ENCODE measurements around the gene KLHL3. TPM values are rescaled to one million over a fixed set of nuclear protein-coding genes. Genes with fewer than 3 reads are reported as not detected.

KLHL3 gene
- total and polyA plus RNA-seq, 2 experiments from 2014 or later, result 4.9 to 10.8 TPM

DNA sequence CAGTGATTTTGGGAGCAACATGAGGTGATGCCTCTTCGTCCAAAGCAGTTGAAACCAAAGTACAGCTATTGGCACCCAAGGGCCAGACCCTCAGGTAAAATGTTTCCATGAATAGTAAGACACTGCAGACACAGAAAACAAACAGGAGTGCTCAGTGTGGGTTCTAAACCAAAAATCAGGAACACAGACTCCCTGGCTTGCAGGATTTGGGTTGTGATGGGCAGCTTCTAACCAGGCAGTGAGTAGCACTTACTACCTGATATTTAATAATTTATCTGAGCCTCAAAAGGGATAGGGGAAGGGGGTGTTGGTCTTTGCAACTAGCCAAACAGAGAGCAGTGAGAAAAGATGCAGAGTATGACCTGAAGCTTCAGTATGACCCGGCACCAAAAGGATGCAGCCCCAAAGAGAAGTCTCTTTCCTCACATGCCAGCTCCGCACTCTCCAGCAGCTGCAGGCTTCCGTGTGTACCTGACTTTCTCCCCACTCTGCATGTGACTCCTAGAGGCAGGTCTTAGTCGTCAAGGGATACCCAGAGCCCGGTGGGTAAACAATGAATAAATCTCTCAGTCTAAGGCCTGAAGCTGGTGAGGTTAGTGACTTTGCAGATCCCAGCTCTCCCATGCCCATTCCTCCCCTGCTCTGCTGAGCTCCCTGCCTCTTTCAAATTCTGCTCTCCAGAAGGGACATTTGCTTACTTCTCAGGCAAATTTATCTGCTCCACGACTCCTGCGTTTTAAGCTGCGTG lies 131.4 kb downstream of the KLHL3 start:
- H3K4me1 Mint-ChIP-seq, result peaks cover 13% of the 10 kb centered on the region; the same call in 2 of the 3 replicates
- H3K36me3 Mint-ChIP-seq (ENCODE audit: low read depth), result no peaks in the 10 kb centered on the region
- Histone ChIP-seq H3K9me2 (ENCODE audit: insufficient read depth) (no peaks in the 10 kb centered on the region), H3K79me2 (replicated peaks; ENCODE audit: insufficient read depth) (no peaks in the 10 kb centered on the region), H3K4me1 (ENCODE audit: insufficient read depth) (no peaks in the 10 kb centered on the region), H2AFZ (peak overlapping the region; percentile 75), H3K4me2 (no peak overlapping the region), H3K27ac (ENCODE audit: low read depth) (no peak overlapping the region), H4K20me1 (replicated peaks; ENCODE audit: insufficient read depth) (no peaks in the 10 kb centered on the region), H3K4me3 (no peak overlapping the region), H3K27me3 (ENCODE audit: insufficient read depth) (no peaks in the 10 kb centered on the region), H3K36me3 (ENCODE audit: insufficient read depth) (no peaks in the 10 kb centered on the region), H3F3A (replicated peaks; ENCODE audit: low read depth) (no peaks in the 10 kb centered on the region)
- H3K4me3 Mint-ChIP-seq, result no peak overlapping the region
- H3K27ac Mint-ChIP-seq, result peak overlapping the region; percentile 42; the same call in 1 of the 2 replicates
- DNase-seq (ENCODE audit: low spot score), result peak; percentile 60
- TF ChIP-seq ZNF114 (CRISPR knock-in tag; IDR thresholded peaks at IDR 0.05) (no peak), JUNB (IDR thresholded peaks at IDR 0.05; ENCODE audit: unreplicated experiment) (no peak), CREB1 (CRISPR knock-in tag; IDR thresholded peaks at IDR 0.05; ENCODE audit: low read depth) (no peak), ZNF331 (CRISPR knock-in tag; IDR thresholded peaks at IDR 0.05; ENCODE audit: low read depth) (no peak), STAT1 (IDR thresholded peaks at IDR 0.05; ENCODE audit: unreplicated experiment) (no peak), EZH2 (IDR thresholded peaks at IDR 0.05; ENCODE audit: low read depth, unreplicated experiment) (no peak), NANOG (IDR thresholded peaks at IDR 0.05; ENCODE audit: borderline replicate concordance) (no peak), EZH2phosphoT487 (IDR thresholded peaks at IDR 0.05; ENCODE audit: unreplicated experiment) (no peak), POLR2AphosphoS5 (IDR thresholded peaks at IDR 0.05; ENCODE audit: low read depth) (no peak)
- TF ChIP-seq, protein P1, sequence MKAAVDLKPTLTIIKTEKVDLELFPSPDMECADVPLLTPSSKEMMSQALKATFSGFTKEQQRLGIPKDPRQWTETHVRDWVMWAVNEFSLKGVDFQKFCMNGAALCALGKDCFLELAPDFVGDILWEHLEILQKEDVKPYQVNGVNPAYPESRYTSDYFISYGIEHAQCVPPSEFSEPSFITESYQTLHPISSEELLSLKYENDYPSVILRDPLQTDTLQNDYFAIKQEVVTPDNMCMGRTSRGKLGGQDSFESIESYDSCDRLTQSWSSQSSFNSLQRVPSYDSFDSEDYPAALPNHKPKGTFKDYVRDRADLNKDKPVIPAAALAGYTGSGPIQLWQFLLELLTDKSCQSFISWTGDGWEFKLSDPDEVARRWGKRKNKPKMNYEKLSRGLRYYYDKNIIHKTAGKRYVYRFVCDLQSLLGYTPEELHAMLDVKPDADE (IDR thresholded peaks at IDR 0.05), result no peak
- TF ChIP-seq, protein P2, sequence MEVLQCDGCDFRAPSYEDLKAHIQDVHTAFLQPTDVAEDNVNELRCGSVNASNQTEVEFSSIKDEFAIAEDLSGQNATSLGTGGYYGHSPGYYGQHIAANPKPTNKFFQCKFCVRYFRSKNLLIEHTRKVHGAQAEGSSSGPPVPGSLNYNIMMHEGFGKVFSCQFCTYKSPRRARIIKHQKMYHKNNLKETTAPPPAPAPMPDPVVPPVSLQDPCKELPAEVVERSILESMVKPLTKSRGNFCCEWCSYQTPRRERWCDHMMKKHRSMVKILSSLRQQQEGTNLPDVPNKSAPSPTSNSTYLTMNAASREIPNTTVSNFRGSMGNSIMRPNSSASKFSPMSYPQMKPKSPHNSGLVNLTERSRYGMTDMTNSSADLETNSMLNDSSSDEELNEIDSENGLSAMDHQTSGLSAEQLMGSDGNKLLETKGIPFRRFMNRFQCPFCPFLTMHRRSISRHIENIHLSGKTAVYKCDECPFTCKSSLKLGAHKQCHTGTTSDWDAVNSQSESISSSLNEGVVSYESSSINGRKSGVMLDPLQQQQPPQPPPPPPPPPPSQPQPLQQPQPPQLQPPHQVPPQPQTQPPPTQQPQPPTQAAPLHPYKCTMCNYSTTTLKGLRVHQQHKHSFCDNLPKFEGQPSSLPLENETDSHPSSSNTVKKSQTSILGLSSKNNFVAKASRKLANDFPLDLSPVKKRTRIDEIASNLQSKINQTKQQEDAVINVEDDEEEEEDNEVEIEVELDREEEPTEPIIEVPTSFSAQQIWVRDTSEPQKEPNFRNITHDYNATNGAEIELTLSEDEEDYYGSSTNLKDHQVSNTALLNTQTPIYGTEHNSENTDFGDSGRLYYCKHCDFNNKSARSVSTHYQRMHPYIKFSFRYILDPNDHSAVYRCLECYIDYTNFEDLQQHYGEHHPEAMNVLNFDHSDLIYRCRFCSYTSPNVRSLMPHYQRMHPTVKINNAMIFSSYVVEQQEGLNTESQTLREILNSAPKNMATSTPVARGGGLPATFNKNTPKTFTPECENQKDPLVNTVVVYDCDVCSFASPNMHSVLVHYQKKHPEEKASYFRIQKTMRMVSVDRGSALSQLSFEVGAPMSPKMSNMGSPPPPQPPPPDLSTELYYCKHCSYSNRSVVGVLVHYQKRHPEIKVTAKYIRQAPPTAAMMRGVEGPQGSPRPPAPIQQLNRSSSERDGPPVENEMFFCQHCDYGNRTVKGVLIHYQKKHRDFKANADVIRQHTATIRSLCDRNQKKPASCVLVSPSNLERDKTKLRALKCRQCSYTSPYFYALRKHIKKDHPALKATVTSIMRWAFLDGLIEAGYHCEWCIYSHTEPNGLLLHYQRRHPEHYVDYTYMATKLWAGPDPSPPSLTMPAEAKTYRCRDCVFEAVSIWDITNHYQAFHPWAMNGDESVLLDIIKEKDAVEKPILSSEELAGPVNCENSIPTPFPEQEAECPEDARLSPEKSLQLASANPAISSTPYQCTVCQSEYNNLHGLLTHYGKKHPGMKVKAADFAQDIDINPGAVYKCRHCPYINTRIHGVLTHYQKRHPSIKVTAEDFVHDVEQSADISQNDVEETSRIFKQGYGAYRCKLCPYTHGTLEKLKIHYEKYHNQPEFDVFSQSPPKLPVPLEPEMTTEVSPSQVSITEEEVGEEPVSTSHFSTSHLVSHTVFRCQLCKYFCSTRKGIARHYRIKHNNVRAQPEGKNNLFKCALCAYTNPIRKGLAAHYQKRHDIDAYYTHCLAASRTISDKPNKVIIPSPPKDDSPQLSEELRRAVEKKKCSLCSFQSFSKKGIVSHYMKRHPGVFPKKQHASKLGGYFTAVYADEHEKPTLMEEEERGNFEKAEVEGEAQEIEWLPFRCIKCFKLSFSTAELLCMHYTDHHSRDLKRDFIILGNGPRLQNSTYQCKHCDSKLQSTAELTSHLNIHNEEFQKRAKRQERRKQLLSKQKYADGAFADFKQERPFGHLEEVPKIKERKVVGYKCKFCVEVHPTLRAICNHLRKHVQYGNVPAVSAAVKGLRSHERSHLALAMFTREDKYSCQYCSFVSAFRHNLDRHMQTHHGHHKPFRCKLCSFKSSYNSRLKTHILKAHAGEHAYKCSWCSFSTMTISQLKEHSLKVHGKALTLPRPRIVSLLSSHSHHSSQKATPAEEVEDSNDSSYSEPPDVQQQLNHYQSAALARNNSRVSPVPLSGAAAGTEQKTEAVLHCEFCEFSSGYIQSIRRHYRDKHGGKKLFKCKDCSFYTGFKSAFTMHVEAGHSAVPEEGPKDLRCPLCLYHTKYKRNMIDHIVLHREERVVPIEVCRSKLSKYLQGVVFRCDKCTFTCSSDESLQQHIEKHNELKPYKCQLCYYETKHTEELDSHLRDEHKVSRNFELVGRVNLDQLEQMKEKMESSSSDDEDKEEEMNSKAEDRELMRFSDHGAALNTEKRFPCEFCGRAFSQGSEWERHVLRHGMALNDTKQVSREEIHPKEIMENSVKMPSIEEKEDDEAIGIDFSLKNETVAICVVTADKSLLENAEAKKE (CRISPR knock-in tag; IDR thresholded peaks at IDR 0.05), result no peak
- TF ChIP-seq, protein P3, sequence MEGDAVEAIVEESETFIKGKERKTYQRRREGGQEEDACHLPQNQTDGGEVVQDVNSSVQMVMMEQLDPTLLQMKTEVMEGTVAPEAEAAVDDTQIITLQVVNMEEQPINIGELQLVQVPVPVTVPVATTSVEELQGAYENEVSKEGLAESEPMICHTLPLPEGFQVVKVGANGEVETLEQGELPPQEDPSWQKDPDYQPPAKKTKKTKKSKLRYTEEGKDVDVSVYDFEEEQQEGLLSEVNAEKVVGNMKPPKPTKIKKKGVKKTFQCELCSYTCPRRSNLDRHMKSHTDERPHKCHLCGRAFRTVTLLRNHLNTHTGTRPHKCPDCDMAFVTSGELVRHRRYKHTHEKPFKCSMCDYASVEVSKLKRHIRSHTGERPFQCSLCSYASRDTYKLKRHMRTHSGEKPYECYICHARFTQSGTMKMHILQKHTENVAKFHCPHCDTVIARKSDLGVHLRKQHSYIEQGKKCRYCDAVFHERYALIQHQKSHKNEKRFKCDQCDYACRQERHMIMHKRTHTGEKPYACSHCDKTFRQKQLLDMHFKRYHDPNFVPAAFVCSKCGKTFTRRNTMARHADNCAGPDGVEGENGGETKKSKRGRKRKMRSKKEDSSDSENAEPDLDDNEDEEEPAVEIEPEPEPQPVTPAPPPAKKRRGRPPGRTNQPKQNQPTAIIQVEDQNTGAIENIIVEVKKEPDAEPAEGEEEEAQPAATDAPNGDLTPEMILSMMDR (conservative IDR thresholded peaks at IDR 0.05; ENCODE audit: low read depth in 2 of 2), result no peak
- TF ChIP-seq, protein P4, sequence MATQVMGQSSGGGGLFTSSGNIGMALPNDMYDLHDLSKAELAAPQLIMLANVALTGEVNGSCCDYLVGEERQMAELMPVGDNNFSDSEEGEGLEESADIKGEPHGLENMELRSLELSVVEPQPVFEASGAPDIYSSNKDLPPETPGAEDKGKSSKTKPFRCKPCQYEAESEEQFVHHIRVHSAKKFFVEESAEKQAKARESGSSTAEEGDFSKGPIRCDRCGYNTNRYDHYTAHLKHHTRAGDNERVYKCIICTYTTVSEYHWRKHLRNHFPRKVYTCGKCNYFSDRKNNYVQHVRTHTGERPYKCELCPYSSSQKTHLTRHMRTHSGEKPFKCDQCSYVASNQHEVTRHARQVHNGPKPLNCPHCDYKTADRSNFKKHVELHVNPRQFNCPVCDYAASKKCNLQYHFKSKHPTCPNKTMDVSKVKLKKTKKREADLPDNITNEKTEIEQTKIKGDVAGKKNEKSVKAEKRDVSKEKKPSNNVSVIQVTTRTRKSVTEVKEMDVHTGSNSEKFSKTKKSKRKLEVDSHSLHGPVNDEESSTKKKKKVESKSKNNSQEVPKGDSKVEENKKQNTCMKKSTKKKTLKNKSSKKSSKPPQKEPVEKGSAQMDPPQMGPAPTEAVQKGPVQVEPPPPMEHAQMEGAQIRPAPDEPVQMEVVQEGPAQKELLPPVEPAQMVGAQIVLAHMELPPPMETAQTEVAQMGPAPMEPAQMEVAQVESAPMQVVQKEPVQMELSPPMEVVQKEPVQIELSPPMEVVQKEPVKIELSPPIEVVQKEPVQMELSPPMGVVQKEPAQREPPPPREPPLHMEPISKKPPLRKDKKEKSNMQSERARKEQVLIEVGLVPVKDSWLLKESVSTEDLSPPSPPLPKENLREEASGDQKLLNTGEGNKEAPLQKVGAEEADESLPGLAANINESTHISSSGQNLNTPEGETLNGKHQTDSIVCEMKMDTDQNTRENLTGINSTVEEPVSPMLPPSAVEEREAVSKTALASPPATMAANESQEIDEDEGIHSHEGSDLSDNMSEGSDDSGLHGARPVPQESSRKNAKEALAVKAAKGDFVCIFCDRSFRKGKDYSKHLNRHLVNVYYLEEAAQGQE (IDR thresholded peaks at IDR 0.05; ENCODE audit: unreplicated experiment), result no peak
- peak; percentile 92 for ATAC-seq
- H3K9me3 Mint-ChIP-seq, result no peaks in the 10 kb centered on the region
- H3K27me3 Mint-ChIP-seq (ENCODE audit: insufficient read depth, low read depth, poor library complexity), result peaks cover 15% of the 10 kb centered on the region

All from GM23338 (cell line).